Left renal pelvis (tissue), 4 donors: ENCODE data around the gene ZDHHC8. TPM values are rescaled to one million over a fixed set of nuclear protein-coding genes. Genes with fewer than 3 reads are reported as not detected.

Experiments used
- DNase-seq, 4 donors: peaks; one replicate each; pipeline ENCODE4 v3.0.0-alpha.2; 2013; ENCODE audit warnings: low read depth in 4 of 4, low spot score in 3 of 4
- polyA plus RNA-seq, 4 donors: library from polyadenylated mRNA; unstranded; fragments of 120-200 nt; gene quantifications; one replicate each; pipeline ENCODE4 v1.2.1, GENCODE V29; 2013; ENCODE audit not compliant: insufficient read length in 4 of 4

ZDHHC8 gene
- polyA plus RNA-seq, 4 donors = 32.9 to 63.5 (median 43.9) TPM

GRCh38 chr22:20094197-20094807 is 37.3 kb upstream of the ZDHHC8 start:
- no peak for DNase-seq

DNA sequence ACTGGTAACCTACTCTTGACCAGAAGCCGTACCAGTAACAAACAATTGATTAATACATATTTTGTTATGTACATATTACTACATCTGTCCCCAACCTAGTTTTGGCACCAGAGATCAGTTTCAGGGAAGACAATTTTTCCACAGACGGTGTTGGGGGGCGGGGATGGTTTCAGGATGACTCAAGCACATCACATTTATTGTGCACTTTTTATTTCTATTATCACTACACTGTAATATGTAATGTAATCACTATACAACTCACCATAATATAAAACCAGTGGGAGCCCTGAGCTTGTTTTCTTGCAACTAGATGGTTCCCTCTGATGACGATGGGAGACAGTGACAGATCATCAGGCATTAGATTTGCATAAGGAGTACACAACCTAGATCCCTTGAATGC is 36.1 kb upstream of the ZDHHC8 start:
- DNase-seq = no peak

DNA sequence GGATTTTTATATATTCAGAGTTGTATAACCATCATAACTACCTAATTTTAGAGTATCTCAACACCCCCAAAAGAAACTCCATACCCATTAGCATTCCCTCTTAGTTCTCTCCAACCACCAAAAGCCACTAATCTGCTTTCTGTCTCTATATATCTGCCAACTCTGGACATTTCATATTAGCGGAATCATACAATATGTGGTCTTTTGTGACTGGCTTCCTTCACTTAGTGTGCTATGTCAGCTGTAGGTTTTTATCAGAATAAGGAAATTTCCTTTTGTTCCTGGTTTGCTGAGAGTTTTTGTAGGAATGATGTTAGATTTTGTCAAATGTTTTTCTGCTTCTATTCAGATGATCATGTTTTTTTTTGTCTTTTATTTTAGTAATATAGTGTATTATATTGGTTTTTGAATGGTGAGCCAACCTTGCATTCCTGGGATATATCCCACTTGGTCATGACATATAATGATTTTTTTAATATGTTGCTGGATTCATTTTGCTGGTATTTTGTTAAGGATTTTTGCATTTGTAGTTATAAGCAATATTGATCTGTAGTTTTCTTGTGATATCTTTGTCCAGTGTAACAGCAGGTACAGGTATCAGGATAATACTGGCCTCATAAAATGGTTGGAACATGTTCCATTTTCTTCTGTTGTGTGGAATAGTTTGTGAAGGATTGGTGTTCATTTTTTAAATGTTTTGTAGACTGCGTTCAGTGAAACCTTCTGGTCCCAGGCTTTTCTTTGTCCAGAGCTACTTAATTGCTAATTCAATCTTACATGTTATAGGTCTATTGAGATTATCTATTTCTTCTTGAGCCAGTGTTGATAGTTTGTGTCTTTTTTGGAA is 34.8 kb upstream of the ZDHHC8 start:
- DNase-seq = no peak

DNA sequence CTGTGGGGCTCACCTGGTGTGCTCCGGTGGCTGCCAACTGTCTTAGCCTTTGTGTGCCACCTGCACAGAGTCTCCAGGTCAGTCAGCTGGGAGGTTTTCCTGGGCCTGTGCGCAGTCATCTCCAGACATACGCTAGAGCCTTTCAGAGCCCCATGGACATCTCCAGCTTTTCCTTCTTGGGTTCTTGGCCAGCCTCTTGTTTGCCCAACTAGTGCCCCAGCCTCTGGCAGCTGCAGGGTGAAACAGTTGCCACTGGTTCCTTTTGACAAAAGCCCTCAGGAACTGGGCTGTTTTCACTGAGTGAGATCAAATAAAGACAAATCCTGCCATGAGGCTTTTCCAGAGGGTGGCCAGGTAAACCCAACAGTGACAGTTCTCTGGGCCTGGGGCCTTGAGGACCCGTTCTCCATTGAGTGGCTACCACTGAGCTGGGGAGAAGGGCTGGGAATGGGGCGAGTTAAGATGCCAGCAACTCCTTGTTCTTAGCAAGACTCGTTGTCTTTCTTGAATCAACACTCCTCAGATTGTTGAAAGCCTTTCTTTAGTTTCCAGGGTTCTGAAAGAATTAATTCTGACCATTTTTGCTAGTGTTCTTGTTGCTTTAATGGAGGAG is 32.4 kb upstream of the ZDHHC8 start:
- DNase-seq = no peak

DNA sequence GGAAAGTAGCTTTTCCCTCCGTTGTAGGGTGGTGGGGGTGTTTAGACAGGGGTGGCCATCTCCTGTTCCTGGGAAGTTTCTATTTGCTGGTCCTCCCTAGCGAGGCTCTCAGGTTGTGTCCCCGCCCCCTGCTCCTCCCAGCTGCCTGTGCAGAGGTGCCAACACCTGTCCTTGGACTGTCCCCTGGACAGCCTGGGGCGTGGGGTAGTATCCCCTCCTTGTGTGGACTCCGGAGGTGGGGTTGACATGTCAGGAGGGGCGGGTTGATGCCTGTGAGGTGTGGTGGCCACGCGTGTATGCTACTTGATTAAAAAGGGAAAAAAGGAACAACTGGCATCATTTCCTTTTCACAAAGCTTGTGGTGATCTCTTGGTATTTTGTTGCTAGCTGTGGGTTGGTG is 30.0 kb upstream of the ZDHHC8 start:
- no peak for DNase-seq

DNA sequence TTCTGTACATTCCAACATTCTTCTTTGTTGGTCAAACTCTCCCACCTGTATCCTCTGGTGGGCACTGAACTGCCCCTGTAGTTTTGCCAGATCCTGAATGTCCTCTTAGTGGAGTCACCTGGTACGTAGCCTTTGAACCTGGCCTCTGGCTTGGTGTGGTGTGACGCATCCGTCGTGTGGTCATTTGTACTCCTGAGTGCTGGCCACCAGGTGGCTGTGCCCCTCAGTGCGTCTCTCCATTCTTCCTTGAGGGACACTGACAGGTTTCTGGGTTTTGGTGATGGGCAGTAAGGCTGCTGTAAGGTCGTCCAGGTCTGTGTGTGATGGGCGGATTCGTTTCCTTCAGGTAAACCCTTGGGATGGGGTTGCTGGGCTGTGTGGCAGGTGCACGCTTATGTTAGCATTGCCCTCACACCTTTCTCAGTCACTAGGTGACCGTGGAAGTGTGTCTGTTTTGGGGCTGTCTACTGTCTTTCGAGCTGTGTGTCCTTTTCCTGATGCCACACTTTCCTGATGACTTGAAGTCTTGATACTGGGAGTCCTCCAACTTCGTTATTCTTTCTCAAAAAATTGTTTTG is 29.3 kb upstream of the ZDHHC8 start:
- no peak for DNase-seq

DNA sequence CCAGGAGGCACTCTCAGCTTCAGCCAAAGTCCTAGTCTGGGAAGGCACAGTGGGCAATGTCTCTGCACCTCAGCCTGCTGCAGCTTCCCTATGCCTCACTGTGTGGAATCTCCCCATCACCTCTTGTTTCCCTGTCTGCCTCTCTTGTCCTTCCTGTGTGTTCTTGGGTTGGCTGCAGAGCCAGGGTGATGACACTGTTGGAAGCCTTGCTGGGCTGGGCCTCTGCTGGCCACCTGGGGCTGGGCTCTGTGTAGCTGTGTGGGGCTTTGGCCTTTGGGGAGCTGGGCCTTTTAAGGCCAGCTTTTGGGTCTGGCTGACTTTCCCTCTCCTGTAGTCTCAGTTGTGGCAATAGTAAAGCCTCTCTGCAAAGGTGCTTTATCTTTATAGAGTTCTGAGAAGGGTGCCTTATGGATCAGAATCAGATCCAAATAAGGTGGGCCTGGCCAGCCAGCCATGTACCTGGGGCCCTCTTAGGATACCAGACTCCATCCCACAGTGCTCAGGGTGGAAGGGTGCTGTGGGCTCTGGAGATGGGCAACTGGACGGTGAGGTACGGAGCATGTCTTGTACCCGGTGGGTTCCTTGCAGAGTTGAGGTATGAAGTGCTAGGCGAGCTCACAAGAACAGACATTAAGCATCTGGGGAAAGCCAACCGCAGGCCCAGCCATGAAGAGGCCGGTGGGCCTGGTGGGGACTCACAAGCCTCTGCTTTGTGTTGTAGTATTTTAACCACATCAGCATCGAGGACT is 26.0 kb upstream of the ZDHHC8 start:
- DNase-seq = no peak

DNA sequence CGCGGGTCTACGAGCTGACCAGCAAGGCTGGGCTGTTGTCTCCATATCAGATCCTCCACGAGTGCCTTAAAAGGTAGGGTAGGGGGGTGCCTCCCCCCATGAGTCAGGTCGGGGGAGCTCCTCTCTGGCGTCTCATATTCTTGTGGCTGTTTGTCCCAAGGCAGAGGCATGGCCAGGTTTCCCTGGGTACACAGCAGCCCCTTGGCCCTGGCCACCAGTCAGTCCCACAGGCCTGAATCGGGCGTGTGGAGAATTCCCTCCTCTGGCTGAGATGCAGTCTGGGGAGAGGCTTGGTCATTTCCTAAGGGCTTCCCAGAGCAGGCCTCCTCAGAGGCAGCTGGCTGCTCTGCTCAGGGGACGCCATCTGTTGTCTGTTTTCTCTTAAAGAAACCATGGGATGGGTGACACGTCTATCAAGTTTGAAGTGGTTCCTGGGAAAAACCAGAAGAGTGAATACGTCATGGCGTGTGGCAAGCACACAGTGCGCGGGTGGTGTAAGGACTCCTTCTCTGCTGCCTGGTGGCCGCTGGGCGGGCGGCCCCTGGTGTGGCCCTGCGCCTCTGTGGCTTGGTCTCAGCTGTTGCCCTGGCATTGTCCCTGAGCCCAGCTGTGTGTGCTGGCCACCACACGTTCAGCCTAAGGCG is 25.3 kb upstream of the ZDHHC8 start:
- DNase-seq = no peak

DNA sequence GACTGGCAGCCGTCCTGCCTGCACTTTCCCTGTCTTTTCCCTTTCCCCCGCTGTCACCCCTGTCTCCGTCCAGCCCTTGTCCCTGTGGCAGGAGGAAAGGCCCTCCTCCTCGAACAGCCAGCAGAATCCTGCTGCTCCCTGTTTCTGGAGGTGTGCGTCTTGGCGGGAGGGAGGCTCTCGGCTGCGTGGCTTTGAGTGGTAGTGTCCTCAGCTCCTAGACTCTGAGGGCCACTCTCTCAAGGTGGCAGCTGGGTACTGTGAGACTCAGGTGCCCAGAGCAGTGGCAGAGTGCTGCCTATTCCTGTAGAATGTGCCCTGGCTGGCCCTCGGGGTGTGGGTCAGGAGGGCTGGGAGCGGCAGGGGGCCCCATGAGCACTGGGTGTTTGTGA is 24.8 kb upstream of the ZDHHC8 start:
- no peak for DNase-seq

- DNase-seq = no peak
Observed at GRCh38 chr22:20107471-20107901, 24.1 kb upstream of the ZDHHC8 start.

- no peak for DNase-seq
Observed at GRCh38 chr22:20107951-20108756, 23.4 kb upstream of the ZDHHC8 start.

GRCh38 chr22:20108757-20109230 is 22.8 kb upstream of the ZDHHC8 start:
- DNase-seq = no peak

DNA sequence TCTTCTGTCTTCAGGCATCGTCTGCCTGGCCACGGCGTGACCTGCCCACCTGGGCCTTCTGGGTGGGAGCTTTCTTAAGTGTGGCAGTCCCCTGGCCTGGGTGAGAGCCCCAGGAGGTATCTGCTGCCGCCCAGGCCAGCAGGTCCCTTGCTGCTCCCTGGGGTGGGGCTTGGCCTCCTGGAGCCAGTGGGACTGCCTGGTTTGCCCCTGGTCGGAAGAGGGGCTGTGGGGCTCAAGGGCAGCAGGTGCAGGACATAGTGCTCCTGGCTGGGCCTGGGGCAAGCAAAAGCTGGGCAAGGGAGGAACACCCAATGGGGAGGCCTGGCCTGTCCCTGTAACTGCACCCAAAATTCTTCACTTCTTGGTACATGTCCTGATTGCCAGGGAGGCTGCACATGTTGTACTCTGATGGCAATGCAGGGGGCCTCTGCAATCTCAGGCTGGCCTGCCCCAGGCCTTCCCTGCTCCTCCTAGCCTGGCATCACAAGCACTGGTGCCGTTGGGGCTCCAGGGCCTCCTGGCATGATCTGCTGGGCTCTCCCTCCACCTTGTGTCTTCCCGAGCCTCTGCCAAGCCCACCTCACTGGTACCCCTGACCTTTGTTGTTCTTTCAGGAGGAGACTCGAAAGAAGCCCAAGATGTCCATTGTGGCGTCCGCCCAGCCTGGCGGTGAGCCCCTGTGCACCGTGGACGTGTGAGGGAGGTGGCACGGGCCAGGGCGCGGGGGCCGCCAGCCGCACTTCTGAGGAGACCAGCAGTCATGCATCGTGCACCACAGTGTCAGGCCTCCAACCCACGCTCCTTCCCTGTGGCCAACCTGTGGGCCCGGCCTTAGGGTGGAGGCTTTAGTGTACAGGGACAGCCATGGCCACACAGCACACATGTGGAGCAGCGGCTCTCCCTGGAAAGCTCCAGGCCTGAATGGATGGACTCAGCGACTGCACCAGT is 21.9 kb upstream of the ZDHHC8 start:
- DNase-seq = no peak

GRCh38 chr22:20110359-20110985 is 21.1 kb upstream of the ZDHHC8 start:
- no peak for DNase-seq

DNA sequence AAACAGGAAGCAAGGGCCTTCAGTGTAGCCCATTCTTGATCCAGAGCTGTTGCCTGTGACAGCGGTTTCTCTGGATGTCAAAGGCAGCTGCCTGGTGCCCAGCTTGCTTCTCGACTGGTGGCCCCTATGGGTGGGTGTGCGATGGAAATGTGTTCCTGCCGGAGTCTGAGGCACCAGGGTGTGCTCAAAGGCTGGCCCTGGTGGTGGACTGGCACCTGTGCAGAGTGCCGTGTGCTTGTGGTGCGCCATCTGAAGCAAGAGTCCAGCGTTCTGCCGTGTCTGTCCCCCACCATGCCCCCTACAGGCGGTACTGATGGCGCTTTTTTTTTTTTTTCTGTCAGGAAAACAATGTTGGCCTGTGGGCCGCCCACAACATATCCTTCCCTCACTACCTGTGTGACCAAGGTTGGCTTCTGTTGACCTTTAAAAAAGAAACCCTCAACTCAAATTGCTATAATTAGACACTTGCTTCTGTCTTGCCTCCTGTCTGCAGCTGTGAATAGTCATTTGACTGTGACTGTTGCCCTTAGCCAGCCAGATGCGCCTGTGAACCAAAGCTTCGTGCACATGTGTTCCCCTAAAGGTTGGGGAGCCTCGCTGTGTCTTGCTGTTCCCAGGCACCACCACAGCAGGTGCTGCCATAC is 20.4 kb upstream of the ZDHHC8 start:
- no peak for DNase-seq

GRCh38 chr22:20111689-20112622 is 19.6 kb upstream of the ZDHHC8 start:
- DNase-seq = no peak
